Measurements from ENCODE around the gene TMEM130.

The TMEM130 gene, protein sequence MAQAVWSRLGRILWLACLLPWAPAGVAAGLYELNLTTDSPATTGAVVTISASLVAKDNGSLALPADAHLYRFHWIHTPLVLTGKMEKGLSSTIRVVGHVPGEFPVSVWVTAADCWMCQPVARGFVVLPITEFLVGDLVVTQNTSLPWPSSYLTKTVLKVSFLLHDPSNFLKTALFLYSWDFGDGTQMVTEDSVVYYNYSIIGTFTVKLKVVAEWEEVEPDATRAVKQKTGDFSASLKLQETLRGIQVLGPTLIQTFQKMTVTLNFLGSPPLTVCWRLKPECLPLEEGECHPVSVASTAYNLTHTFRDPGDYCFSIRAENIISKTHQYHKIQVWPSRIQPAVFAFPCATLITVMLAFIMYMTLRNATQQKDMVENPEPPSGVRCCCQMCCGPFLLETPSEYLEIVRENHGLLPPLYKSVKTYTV

DNA sequence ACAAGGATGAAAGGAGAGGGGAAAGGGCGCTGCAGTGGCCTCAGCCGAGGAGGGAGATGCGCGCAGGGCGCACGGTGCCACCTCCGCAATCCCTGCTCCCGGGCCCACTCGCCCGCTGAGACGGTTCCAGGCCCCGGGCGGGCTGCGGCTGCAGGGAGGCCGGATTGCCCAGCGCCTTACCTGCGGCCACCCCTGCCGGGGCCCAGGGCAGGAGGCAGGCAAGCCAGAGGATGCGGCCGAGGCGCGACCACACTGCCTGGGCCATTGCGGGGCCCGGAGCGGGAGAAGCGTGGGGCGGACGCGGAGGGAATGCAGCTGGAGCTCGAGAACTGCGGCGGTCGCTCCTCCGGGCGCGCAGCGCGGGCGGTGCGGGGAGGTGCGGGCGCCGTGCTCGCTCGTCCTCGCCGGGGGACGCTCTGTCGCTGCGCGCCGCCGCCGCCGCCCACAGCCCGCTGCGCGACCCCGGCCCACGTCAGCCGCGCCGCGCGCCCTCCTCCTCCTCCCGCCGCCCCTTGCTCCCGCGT lies at the start of gene TMEM130:
Gene TMEM130 (minus strand): TSS at position 418 of the 524 bp plus-strand sequence. CDS start 153 bp downstream, at position 265.
- Histone ChIP-seq H3K36me3 (ENCODE audit: control insufficient read depth, insufficient read depth, low read length) (no peaks in the 10 kb centered on the region), H3K9ac (ENCODE audit: low read depth, low read length) (no peak within 1 kb of the TSS), H3K27me3 (ENCODE audit: control insufficient read depth, insufficient read depth, low read length) (peaks cover 35% of the 10 kb centered on the region), H3K4me1 (ENCODE audit: control insufficient read depth, insufficient read depth, low read length) (peaks cover 3% of the 10 kb centered on the region), H3K9me3 (ENCODE audit: control insufficient read depth, insufficient read depth, low read length) (no peaks in the 10 kb centered on the region), H3K27ac (ENCODE audit: low read depth, low read length) (no peak within 1 kb of the TSS), H3K4me3 (ENCODE audit: low read depth, low read length) (peak within 1 kb of the TSS; percentile 59)

DNA sequence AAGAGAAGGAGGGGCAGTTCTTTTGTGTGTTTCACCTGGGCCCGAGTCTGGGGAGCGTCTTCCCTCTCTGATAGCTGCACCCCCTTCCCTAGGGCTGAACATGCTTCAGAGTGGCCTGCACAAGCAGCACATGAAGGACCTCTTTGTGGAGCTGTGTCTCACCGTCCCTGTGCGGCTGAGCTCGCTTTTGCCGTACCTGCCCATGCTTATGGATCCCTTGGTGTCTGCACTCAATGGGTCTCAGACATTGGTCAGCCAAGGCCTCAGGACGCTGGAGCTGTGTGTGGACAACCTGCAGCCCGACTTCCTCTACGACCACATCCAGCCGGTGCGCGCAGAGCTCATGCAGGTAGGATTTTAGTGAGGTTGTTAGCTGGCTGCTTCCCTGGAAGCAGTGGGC lies 47.5 kb upstream of the TMEM130 start:
- Histone ChIP-seq H3K4me3 (ENCODE audit: low read depth, low read length) (no peak overlapping the region), H3K27ac (ENCODE audit: low read depth, low read length) (no peak overlapping the region), H3K27me3 (ENCODE audit: control insufficient read depth, insufficient read depth, low read length) (no peaks in the 10 kb centered on the region), H3K9ac (ENCODE audit: low read depth, low read length) (no peak overlapping the region), H3K36me3 (ENCODE audit: control insufficient read depth, insufficient read depth, low read length) (peaks cover 94% of the 10 kb centered on the region), H3K4me1 (ENCODE audit: control insufficient read depth, insufficient read depth, low read length) (no peaks in the 10 kb centered on the region), H3K9me3 (ENCODE audit: control insufficient read depth, insufficient read depth, low read length) (no peaks in the 10 kb centered on the region)

DNA sequence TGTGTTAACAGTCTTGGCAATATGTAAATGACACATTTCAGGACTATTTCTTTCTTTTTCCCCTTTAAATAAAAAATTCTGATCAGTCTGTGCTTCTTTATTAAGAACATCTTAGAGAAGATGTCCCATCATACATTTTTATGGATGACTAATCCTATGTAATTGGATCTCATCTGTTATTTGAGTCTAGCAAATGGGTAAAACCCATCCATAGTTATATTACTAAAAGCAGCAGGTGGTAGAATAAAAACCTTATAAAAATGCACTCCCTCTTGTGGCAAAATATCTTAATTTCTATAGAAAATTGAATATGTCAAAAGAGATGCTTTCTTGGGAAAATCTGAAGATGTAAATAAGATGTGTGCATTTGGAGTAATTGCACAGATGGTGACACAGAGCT lies 43.8 kb upstream of the TMEM130 start:
- H3K9me3 ChIP-seq (ENCODE audit: control insufficient read depth, insufficient read depth, low read length), result no peaks in the 10 kb centered on the region
- peaks cover 97% of the 10 kb centered on the region for H3K36me3 ChIP-seq (ENCODE audit: control insufficient read depth, insufficient read depth, low read length)
- no peaks in the 10 kb centered on the region for H3K27me3 ChIP-seq (ENCODE audit: control insufficient read depth, insufficient read depth, low read length)
- H3K4me1 ChIP-seq (ENCODE audit: control insufficient read depth, insufficient read depth, low read length), result no peaks in the 10 kb centered on the region
- H3K27ac ChIP-seq (ENCODE audit: low read depth, low read length), result no peak overlapping the region
- no peak overlapping the region for H3K4me3 ChIP-seq (ENCODE audit: low read depth, low read length)
- H3K9ac ChIP-seq (ENCODE audit: low read depth, low read length), result no peak overlapping the region

DNA sequence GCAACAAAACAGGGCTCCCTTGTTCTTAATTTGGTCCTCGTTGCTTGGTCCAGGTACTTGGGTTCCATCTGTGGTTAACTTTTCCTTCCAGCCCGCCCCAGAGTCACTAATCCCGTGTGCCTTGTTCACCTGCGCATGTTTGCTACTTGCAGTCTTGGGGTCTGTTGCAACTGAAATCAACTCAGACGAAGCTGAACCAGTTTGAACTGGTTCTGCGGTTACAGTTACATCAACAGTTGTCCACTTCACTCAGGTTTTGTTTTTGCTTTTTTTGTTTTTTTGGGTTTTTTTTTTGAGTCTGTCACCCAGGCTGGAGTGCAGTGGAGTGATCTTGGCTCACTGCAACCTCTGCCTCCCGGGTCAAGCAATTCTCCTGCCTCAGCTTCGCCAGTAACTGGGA lies 43.2 kb upstream of the TMEM130 start:
- no peak overlapping the region for H3K4me3 ChIP-seq (ENCODE audit: low read depth, low read length)
- H3K36me3 ChIP-seq (ENCODE audit: control insufficient read depth, insufficient read depth, low read length), result peaks cover 97% of the 10 kb centered on the region
- H3K27me3 ChIP-seq (ENCODE audit: control insufficient read depth, insufficient read depth, low read length), result no peaks in the 10 kb centered on the region
- no peaks in the 10 kb centered on the region for H3K9me3 ChIP-seq (ENCODE audit: control insufficient read depth, insufficient read depth, low read length)
- no peak overlapping the region for H3K27ac ChIP-seq (ENCODE audit: low read depth, low read length)
- H3K9ac ChIP-seq (ENCODE audit: low read depth, low read length), result no peak overlapping the region
- H3K4me1 ChIP-seq (ENCODE audit: control insufficient read depth, insufficient read depth, low read length), result no peaks in the 10 kb centered on the region

DNA sequence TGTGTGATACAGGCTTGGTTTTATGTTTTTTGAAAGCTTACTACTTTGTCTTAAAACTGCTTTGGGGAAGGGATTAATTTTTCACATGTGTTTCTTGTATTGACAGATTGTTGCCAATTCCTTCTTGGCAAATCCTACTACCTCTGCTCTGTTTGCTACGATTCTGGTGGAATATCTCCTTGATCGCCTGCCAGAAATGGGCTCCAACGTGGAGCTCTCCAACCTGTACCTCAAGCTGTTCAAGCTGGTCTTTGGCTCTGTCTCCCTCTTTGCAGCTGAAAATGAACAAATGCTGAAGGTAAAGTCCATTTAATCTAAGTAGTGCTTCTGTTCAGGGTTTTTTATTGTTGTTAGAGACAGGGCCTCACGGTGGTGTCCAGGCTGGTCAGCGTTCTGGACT lies 42.1 kb upstream of the TMEM130 start:
- no peaks in the 10 kb centered on the region for H3K4me1 ChIP-seq (ENCODE audit: control insufficient read depth, insufficient read depth, low read length)
- H3K36me3 ChIP-seq (ENCODE audit: control insufficient read depth, insufficient read depth, low read length), result peaks cover 97% of the 10 kb centered on the region
- no peak overlapping the region for H3K27ac ChIP-seq (ENCODE audit: low read depth, low read length)
- no peaks in the 10 kb centered on the region for H3K27me3 ChIP-seq (ENCODE audit: control insufficient read depth, insufficient read depth, low read length)
- H3K9me3 ChIP-seq (ENCODE audit: control insufficient read depth, insufficient read depth, low read length), result 0 out of 2 replicates have a peak, but pooled peaks cover 3% of the 10 kb centered on the region
- H3K4me3 ChIP-seq (ENCODE audit: low read depth, low read length), result no peak overlapping the region
- no peak overlapping the region for H3K9ac ChIP-seq (ENCODE audit: low read depth, low read length)

DNA sequence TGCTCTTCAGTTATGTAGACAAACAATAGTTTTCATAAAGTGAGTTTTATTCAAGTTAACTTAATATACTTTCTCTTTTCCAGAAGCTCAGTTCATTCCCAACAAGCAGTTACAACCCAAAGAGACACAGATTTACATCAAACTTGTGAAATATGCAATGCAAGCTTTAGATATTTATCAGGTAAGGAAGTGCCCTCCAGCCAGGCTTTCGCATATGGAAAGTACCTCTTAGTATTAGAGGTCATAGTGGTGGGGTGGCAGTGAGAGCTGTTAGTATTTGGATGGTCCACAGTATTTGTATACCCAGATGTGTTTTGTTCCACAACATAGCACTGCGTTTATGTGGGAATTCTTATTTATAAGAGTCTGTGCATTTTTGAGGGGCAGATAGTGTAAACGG lies 40.6 kb upstream of the TMEM130 start:
- peaks cover 97% of the 10 kb centered on the region for H3K36me3 ChIP-seq (ENCODE audit: control insufficient read depth, insufficient read depth, low read length)

DNA sequence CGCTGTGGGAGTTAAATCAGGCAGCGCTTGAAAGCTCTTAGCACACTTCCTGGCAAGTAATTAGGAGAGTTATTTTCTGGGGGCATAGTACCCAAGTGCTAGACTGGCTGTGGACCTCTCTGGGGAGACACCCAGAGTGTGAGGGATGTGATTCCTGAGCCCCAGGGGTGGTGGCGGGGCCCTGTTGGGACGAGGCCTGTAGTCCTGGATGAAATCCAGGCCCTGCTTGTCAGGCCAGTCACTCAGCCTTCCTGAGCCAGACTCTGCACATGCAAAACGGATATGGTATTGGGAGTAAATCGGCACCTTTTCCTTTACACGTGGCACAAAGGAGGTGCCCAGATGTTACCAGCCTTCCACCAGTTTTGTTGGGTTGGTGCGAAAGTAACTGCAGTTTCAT lies 39.7 kb upstream of the TMEM130 start:
- Histone ChIP-seq H3K27me3 (ENCODE audit: control insufficient read depth, insufficient read depth, low read length) (no peaks in the 10 kb centered on the region), H3K4me1 (ENCODE audit: control insufficient read depth, insufficient read depth, low read length) (no peaks in the 10 kb centered on the region), H3K4me3 (ENCODE audit: low read depth, low read length) (no peak overlapping the region), H3K27ac (ENCODE audit: low read depth, low read length) (no peak overlapping the region), H3K9ac (ENCODE audit: low read depth, low read length) (no peak overlapping the region), H3K36me3 (ENCODE audit: control insufficient read depth, insufficient read depth, low read length) (peaks cover 97% of the 10 kb centered on the region), H3K9me3 (ENCODE audit: control insufficient read depth, insufficient read depth, low read length) (peaks cover 8% of the 10 kb centered on the region; the same call in 1 of the 2 replicates)

More for the DNA sequence above, 40.6 kb upstream of the TMEM130 start:
- H3K4me1 ChIP-seq (ENCODE audit: control insufficient read depth, insufficient read depth, low read length), result no peaks in the 10 kb centered on the region
- no peak overlapping the region for H3K27ac ChIP-seq (ENCODE audit: low read depth, low read length)
- no peak overlapping the region for H3K9ac ChIP-seq (ENCODE audit: low read depth, low read length)
- no peaks in the 10 kb centered on the region for H3K27me3 ChIP-seq (ENCODE audit: control insufficient read depth, insufficient read depth, low read length)
- H3K4me3 ChIP-seq (ENCODE audit: low read depth, low read length), result no peak overlapping the region
- peaks cover 8% of the 10 kb centered on the region; the same call in 1 of the 2 replicates for H3K9me3 ChIP-seq (ENCODE audit: control insufficient read depth, insufficient read depth, low read length)

DNA sequence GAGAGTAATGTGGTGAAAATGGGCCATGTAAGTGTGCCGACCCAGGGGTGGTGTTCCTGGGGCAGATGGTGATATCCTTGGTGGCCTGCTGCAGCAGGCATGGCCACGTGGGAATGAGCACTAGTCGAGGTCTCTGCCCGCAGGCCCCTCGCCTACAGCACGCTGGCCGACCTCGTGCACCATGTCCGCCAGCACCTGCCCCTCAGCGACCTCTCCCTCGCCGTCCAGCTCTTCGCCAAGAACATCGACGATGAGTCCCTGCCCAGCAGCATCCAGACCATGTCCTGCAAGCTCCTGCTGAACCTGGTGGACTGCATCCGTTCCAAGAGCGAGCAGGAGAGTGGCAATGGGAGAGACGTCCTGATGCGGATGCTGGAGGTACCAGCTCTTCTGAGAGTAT lies 38.8 kb upstream of the TMEM130 start:
- H3K27me3 ChIP-seq (ENCODE audit: control insufficient read depth, insufficient read depth, low read length), result no peaks in the 10 kb centered on the region
- H3K36me3 ChIP-seq (ENCODE audit: control insufficient read depth, insufficient read depth, low read length), result peaks cover 97% of the 10 kb centered on the region
- no peaks in the 10 kb centered on the region for H3K4me1 ChIP-seq (ENCODE audit: control insufficient read depth, insufficient read depth, low read length)
- H3K4me3 ChIP-seq (ENCODE audit: low read depth, low read length), result no peak overlapping the region
- no peak overlapping the region for H3K27ac ChIP-seq (ENCODE audit: low read depth, low read length)
- H3K9ac ChIP-seq (ENCODE audit: low read depth, low read length), result no peak overlapping the region
- peaks cover 8% of the 10 kb centered on the region; the same call in 1 of the 2 replicates for H3K9me3 ChIP-seq (ENCODE audit: control insufficient read depth, insufficient read depth, low read length)

DNA sequence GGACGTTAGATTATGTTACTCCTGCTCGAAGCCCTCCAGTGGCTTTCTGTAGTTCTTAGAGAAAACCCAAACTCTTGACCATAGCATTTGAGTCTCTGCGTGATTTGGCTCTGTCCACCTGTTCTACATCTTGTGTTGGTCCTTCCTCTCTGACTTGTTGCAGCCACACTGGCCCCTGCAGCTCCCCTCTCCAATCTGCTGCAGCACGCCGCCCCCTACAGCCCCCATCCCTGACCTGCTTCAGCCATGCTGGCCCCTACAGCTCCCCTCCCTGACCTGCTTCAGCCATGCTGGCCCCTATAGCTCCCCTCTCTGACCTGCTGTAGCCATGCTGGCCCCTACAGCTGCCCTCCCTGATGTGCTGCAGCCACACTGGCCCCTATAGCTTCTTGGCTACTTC lies 37.8 kb upstream of the TMEM130 start:
- peaks cover 97% of the 10 kb centered on the region for H3K36me3 ChIP-seq (ENCODE audit: control insufficient read depth, insufficient read depth, low read length)
- peaks cover 8% of the 10 kb centered on the region; the same call in 1 of the 2 replicates for H3K9me3 ChIP-seq (ENCODE audit: control insufficient read depth, insufficient read depth, low read length)
- no peak overlapping the region for H3K4me3 ChIP-seq (ENCODE audit: low read depth, low read length)
- no peaks in the 10 kb centered on the region for H3K4me1 ChIP-seq (ENCODE audit: control insufficient read depth, insufficient read depth, low read length)
- no peak overlapping the region for H3K27ac ChIP-seq (ENCODE audit: low read depth, low read length)
- no peaks in the 10 kb centered on the region for H3K27me3 ChIP-seq (ENCODE audit: control insufficient read depth, insufficient read depth, low read length)
- no peak overlapping the region for H3K9ac ChIP-seq (ENCODE audit: low read depth, low read length)

DNA sequence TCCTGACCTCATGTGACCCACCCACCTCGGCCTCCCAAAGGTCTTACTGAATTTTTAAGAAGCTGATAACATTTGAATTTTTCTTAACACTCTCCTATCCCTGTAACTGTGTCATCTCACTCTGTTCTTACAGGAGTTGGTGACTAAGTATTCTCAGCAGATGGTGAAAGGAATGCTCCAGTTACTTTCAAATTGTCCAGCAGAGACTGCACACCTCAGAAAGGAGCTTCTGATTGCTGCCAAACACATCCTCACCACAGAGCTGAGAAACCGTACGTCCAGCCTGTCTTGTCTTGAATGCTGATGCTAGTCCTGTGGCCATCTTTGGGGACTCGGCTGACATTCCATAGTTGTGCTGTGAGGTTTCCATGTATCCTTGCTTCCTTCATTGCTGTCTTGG lies 33.4 kb upstream of the TMEM130 start:
- Histone ChIP-seq H3K9ac (ENCODE audit: low read depth, low read length) (no peak overlapping the region), H3K4me1 (ENCODE audit: control insufficient read depth, insufficient read depth, low read length) (no peaks in the 10 kb centered on the region), H3K36me3 (ENCODE audit: control insufficient read depth, insufficient read depth, low read length) (peaks cover 99% of the 10 kb centered on the region), H3K27ac (ENCODE audit: low read depth, low read length) (no peak overlapping the region), H3K4me3 (ENCODE audit: low read depth, low read length) (no peak overlapping the region), H3K27me3 (ENCODE audit: control insufficient read depth, insufficient read depth, low read length) (no peaks in the 10 kb centered on the region), H3K9me3 (ENCODE audit: control insufficient read depth, insufficient read depth, low read length) (peaks cover 8% of the 10 kb centered on the region; the same call in 1 of the 2 replicates)

DNA sequence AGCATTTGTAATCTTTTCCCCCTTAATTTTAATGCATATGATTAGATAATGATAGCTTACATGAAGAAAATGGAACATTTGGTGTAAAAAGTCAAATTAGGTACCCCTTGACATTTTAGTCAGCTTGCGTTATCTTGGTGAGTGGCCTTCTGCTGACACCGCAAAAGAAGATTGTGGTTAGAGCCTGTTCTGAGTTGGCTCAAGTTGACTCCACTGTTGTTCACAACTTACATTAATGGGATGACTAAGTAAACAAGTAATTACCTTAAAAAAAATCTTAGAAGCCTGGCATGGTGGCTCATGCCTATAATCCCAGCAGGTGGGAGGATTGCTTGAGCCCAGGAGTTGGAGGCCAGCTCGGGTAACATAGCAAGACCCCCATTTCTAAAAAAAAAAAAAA lies 32.7 kb upstream of the TMEM130 start:
- Histone ChIP-seq H3K9ac (ENCODE audit: low read depth, low read length) (no peak overlapping the region), H3K27ac (ENCODE audit: low read depth, low read length) (no peak overlapping the region), H3K9me3 (ENCODE audit: control insufficient read depth, insufficient read depth, low read length) (peaks cover 8% of the 10 kb centered on the region; the same call in 1 of the 2 replicates), H3K4me3 (ENCODE audit: low read depth, low read length) (no peak overlapping the region), H3K27me3 (ENCODE audit: control insufficient read depth, insufficient read depth, low read length) (no peaks in the 10 kb centered on the region), H3K4me1 (ENCODE audit: control insufficient read depth, insufficient read depth, low read length) (no peaks in the 10 kb centered on the region), H3K36me3 (ENCODE audit: control insufficient read depth, insufficient read depth, low read length) (peaks cover 99% of the 10 kb centered on the region)
